ENCODE data around the gene TEX14. TPM values are rescaled to one million over a fixed set of nuclear protein-coding genes. Genes with fewer than 3 reads are reported as not detected.

The TEX14 gene
- total RNA-seq, 4 donors from 2014 or later, result 0.26 to 0.44 TPM; not detected in 2

DNA sequence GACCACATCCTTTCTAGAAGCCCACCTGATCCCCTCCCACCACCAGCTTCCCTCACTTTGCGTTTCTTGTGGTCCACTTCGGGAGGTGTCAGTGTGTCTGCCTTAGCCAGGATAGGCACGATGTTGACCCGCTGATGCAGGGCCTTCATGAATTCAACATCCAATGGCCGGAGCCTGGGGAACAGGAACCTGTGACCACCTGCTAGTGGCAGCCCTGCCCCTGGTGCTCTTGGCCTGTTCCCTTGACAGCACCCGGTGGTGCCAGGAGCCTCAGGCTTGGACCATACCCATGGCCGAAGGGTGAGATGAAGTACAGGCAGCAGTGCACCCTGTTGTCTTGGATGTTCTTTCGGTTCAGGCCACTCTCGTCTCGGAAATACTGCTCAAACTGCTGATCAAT lies 170.2 kb downstream of the TEX14 start:
- intact Hi-C loops (cut with DNase I; ENCODE audit: low total_unique reads), result loop anchor here (10.0 kb wide), 1 partner anchor 53 kb away; no protein-coding TSS in a partner anchor
- WGBS, 2 donors, result 78 to 84% methylated on average over 10 of the region's 10 CpGs
- TF ChIP-seq CTCF (IDR thresholded peaks at IDR 0.05) (no peak), POLR2A (IDR thresholded peaks at IDR 0.05) (no peak)
- DNase-seq (ENCODE audit: low spot score in 2 of 2), result no peak
- H3K4me3 ChIP-seq (ENCODE audit: low read depth, poor library complexity, severe bottlenecking), result no peak overlapping the region

DNA sequence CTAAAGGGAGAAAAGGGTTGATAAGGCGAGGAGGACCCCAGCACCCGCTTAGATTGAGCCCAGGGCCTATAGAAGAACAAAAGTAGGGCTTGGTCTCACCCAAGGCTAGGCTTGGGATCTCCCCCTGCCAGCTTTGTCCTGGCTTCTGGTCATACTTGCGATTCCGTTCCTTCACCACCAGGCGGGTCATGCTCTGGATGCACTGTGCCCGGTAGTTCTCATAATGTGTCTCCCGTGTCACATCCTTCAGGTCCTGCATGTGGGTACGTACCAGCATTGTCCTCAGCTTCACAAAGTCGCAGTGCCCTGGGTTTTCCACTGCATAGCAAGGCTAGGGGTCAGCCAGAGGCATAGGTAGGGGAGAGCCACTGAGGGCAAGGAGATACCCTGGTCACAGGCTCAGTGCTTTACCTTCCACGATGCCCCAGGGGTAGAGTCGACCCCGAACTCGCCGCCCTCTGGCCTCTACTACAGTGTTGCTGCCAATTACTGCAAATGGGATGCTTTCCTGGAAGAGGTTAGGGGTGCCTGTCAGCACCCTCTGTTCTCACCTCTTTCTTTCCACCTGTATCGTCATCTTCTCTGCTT lies 170.9 kb downstream of the TEX14 start:
- no peak for TF ChIP-seq CTCF (IDR thresholded peaks at IDR 0.05)
- no peak for TF ChIP-seq POLR2A (IDR thresholded peaks at IDR 0.05)
- H3K4me3 ChIP-seq (ENCODE audit: low read depth, poor library complexity, severe bottlenecking), result no peak overlapping the region
- 76% methylated on average over 15 of the region's 15 CpGs for WGBS, 2 donors
- intact Hi-C loops (cut with DNase I; ENCODE audit: low total_unique reads), result loop anchor here (10.0 kb wide), 1 partner anchor 54 kb away; no protein-coding TSS in a partner anchor
- no peak for DNase-seq (ENCODE audit: low spot score in 2 of 2)

DNA sequence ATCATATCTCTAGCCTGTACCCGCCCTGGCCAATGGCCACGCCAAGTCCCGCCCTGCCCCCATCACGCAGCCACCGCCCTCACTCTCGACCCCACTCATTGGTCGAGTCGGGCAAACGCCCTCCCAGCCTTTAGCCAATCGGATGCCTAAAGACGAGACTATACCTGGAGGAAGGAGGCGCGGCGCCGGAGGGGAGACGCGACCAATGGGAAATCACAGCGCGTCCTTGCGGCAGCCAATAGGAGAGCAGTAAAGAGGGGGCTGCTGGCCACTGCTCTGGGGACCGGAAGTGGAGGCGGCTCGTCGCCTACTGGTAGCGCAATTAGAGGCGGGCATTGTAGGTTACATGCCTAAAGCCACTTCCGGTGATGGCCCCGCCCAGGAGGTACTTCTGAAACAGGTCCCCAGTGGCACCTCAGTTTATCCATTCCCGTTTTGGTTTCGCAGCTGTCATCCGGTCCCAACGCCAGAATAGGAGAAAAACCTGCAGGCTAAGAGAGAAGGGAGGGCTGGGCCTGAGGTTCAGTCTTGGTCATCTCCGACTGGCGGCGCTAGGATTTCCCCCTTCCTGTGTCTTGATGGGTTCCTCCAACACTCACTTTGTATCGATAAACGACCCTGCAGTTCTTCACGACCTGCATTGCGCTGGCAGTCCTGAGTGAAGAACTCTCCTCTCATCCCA lies 173.8 kb downstream of the TEX14 start:
- DNase-seq (ENCODE audit: low spot score in 2 of 2), result peak; percentile 100
- WGBS, 2 donors, result 0% methylated on average over 36 to 39 of the region's 39 CpGs
- intact Hi-C loops (cut with DNase I; ENCODE audit: low total_unique reads), result no loop called here
- TF ChIP-seq POLR2A (IDR thresholded peaks at IDR 0.05) (no peak), CTCF (IDR thresholded peaks at IDR 0.05) (no peak)
- peak overlapping the region; percentile 42 for H3K4me3 ChIP-seq (ENCODE audit: low read depth, poor library complexity, severe bottlenecking)

DNA sequence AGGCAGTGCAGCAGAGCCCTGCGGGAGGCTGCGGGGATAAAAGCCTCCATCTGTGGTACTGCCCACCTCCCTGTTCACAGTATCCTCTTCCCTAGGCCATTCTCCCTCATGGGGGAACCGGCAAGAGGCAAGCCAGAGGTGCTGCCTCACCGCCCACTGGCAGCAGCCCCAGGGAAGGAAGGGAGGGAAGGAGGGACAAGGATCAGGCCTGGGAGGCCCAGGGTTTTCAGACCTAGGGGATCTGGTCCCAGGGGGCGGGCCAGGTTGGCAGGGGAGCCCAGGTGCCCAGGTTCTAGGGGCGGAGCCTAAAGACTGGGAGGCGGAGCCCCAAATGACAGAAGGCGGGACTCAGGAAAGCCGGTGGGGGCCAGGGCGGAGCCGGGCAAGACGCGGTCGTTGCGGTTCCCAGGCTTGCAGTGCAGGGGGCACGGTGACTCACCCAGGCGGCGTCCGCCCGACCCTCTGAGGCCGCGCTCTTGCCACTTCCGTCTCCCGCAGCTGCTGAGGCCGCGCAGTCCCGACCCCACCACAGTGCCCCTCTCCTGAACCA lies 174.4 kb downstream of the TEX14 start:
- no peak for DNase-seq (ENCODE audit: low spot score in 2 of 2)
- WGBS, 2 donors, result 0 to 3% methylated on average over 12 to 22 of the region's 27 CpGs
- TF ChIP-seq CTCF (IDR thresholded peaks at IDR 0.05) (no peak), POLR2A (IDR thresholded peaks at IDR 0.05) (no peak)
- H3K4me3 ChIP-seq (ENCODE audit: low read depth, poor library complexity, severe bottlenecking), result peak overlapping the region; percentile 42
- intact Hi-C loops (cut with DNase I; ENCODE audit: low total_unique reads), result no loop called here

- intact Hi-C loops (cut with DNase I; ENCODE audit: low total_unique reads), result no loop called here
- no peak for DNase-seq (ENCODE audit: low spot score in 2 of 2)
Observed at GRCh38 chr17:58516644-58517377, 175.0 kb downstream of the TEX14 start.

More at GRCh38 chr17:58516644-58517377, 175.0 kb downstream of the TEX14 start:
- WGBS, 2 donors, result 14 to 42% methylated on average over 2 of the region's 2 CpGs
- H3K4me3 ChIP-seq (ENCODE audit: low read depth, poor library complexity, severe bottlenecking), result peak overlapping the region; percentile 42
- TF ChIP-seq POLR2A (IDR thresholded peaks at IDR 0.05) (no peak), CTCF (IDR thresholded peaks at IDR 0.05) (no peak)

Measured in lower leg skin (tissue), 4 donors.